HEK293T (cell line): ENCODE data around the gene APP.

Source experiments
- CTCF ChIA-PET: fragments of 350-600 bp; formaldehyde crosslinking; extraction: SDS; loops from one replicate; lab custom pipeline; 2021; ENCODE audit warnings: antibody characterized with exemption, inconsistent platforms; lab: Yijun Ruan, JAX
- POLR2A ChIA-PET: fragments of 350-600 bp; formaldehyde crosslinking; extraction: SDS; loops from one replicate; lab custom pipeline; 2020; ENCODE audit warnings: antibody characterized with exemption, inconsistent platforms; lab: Yijun Ruan, JAX
- DNase-seq: peaks from one replicate; pipeline ENCODE4 v3.0.0; 2012; ENCODE audit warnings: mixed read lengths; ENCODE audit errors: extremely low spot score
- ARNT ChIP-seq: fragments of 450-650 bp; IDR thresholded peaks from 2 replicates; pipeline ENCODE4 v1.6.1; 2017; ENCODE audit warnings: mild to moderate bottlenecking
- BHLHE40 ChIP-seq: fragments of 450-650 bp; IDR thresholded peaks from 2 replicates; pipeline ENCODE4 v1.6.1; 2016; ENCODE audit warnings: mild to moderate bottlenecking, moderate library complexity, borderline replicate concordance
- CTBP1 ChIP-seq: fragments of 450-650 bp; IDR thresholded peaks from 2 replicates; pipeline ENCODE4 v1.6.1; 2016; ENCODE audit warnings: borderline replicate concordance
- ELF4 ChIP-seq: fragments of 450-650 bp; IDR thresholded peaks from 2 replicates; pipeline ENCODE4 v1.6.1; 2017; ENCODE audit warnings: antibody characterized with exemption
- FOXA1 ChIP-seq: fragments of 450-650 bp; IDR thresholded peaks from 2 replicates; pipeline ENCODE4 v1.6.1; 2016; ENCODE audit warnings: mild to moderate bottlenecking
- FOXK2 ChIP-seq: fragments of 450-650 bp; IDR thresholded peaks from 2 replicates; pipeline ENCODE4 v1.6.1; 2016; ENCODE audit warnings: mild to moderate bottlenecking
- FOXM1 ChIP-seq: fragments of 450-650 bp; IDR thresholded peaks from 2 replicates; pipeline ENCODE4 v1.6.1; 2017; ENCODE audit warnings: mild to moderate bottlenecking, borderline replicate concordance
- HDGF ChIP-seq: fragments of 450-650 bp; IDR thresholded peaks from 2 replicates; pipeline ENCODE4 v1.6.1; 2017; ENCODE audit warnings: antibody characterized with exemption, borderline replicate concordance
- L3MBTL2 ChIP-seq: fragments of 450-650 bp; conservative IDR thresholded peaks from 2 replicates; pipeline ENCODE4 v1.6.1; 2016; ENCODE audit warnings: mild to moderate bottlenecking
- LEF1 ChIP-seq: fragments of 450-650 bp; IDR thresholded peaks from 2 replicates; pipeline ENCODE4 v1.6.1; 2017; ENCODE audit warnings: mild to moderate bottlenecking, borderline replicate concordance
- NFRKB ChIP-seq: fragments of 450-650 bp; IDR thresholded peaks from 2 replicates; pipeline ENCODE4 v1.6.1; 2016; ENCODE audit warnings: mild to moderate bottlenecking, moderate library complexity
- SP1 ChIP-seq: fragments of 450-650 bp; IDR thresholded peaks from 2 replicates; pipeline ENCODE4 v1.6.1; 2017
- SUZ12 ChIP-seq: fragments of 450-650 bp; IDR thresholded peaks from 2 replicates; pipeline ENCODE4 v1.6.1; 2016; ENCODE audit warnings: mild to moderate bottlenecking
- TARDBP ChIP-seq: fragments of 450-650 bp; IDR thresholded peaks from 2 replicates; pipeline ENCODE4 v1.6.1; 2016
- ZNF384 ChIP-seq: fragments of 450-650 bp; IDR thresholded peaks from 2 replicates; pipeline ENCODE4 v1.6.1; 2016
- TF ChIP-seq, protein P1 (sequence below): fragments of 450-650 bp; IDR thresholded peaks from 2 replicates; pipeline ENCODE4 v1.6.1; 2016

The APP gene

DNA sequence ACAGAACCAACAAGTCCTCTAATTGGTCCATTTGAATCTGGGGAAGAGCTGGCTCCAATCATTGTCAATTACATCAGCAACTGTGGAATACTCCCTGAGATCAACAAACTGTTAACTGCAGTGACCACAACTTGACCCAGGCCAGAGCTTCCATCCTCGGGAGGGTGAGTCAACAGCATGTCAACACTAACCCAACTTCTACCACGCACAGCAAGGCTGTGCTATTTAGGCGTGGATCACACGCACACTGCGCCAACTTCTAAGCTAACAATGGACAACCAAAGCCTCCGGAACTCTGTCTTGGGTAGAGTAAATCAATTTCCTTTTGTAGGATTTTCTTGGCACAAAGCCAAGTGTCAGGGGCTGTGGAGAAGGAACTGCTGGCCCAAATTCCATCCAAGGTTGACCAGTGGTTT, 30.4 kb downstream of the APP start:
- POLR2A ChIA-PET = no interaction called here
- peak; percentile 21 for DNase-seq
- TF ChIP-seq FOXA1 (no peak), SP1 (no peak), TARDBP (no peak), ZNF384 (no peak), NFRKB (no peak), LEF1 (no peak), FOXM1 (no peak), L3MBTL2 (no peak), BHLHE40 (no peak), CTBP1 (no peak), ELF4 (no peak)

DNA sequence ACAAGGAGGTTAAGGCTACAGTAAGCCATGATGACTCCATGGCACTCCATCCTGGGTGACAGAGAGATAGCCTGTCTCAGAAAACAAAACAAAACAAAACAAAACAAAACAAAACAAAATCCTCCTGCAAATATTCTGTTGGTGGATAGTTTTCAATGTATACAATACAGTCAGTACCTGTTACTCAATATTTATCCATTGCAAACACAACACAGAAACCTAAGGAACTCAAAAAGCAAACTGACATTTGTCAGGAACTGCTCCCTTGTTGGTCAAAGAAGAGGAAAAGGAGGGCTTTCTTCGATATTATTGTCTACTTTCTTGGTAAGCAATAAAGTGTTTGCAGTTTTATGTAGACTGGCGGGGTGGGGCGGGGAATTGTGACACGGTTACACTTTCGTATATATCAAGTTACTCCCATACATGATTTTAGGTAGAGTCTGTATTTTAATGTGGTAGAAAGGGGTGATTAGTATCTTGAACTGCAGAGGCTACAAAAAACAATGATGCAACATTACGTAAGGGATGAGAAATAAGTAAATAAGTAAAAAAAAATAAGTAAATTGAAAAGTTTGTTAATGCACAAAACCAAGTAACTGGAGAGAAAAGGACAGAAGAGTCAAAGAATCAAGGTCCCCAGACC, 31.8 kb downstream of the APP start:
- CTCF ChIA-PET = no interaction called here
- POLR2A ChIA-PET = no interaction called here

More for the DNA sequence above, 30.4 kb downstream of the APP start:
- CTCF ChIA-PET = interaction anchor here (0.7 kb wide), 1 partner anchor 529 kb away, joined by 4 read pairs; no protein-coding TSS in a partner anchor

DNA sequence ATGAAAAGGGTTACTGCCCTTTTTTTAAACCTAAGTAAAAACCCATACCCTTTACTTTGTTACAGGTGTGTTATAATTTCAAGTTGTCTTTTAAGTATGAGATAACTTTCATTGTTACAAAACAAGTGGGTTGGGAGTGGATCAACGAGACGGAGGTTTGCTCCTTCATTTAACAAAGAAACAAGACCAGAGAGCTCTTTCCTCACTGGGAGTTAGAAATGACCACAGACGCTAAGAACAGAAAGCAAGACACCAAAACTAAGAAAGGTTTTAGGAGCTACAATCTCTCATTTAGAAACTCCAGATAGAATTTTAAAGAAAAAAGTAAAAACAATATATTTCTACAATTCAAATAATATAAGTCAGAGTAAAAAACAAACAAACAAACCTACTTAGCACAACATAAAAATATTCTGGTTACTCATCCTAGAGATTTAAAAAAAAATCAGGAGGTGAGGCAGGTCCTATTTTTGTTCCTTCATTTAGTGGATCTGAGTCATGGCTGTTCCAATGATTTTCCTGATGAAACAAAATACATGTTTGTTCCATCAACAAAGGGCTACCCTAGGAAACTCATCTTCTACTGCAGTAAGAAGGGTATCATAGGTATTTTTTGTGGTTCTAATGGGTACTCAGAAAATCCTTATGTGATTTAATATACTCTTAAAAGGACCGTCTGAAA, 33.0 kb downstream of the APP start:
- TF ChIP-seq HDGF (no peak), ARNT (no peak), FOXK2 (no peak), L3MBTL2 (no peak), ELF4 (no peak), FOXA1 (no peak), FOXM1 (no peak), TARDBP (no peak), SP1 (no peak), SUZ12 (no peak), ZNF384 (no peak), LEF1 (no peak), CTBP1 (no peak)
- TF ChIP-seq, protein P1, sequence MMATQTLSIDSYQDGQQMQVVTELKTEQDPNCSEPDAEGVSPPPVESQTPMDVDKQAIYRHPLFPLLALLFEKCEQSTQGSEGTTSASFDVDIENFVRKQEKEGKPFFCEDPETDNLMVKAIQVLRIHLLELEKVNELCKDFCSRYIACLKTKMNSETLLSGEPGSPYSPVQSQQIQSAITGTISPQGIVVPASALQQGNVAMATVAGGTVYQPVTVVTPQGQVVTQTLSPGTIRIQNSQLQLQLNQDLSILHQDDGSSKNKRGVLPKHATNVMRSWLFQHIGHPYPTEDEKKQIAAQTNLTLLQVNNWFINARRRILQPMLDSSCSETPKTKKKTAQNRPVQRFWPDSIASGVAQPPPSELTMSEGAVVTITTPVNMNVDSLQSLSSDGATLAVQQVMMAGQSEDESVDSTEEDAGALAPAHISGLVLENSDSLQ = no peak
- ChIA-PET POLR2A (no interaction called here), CTCF (no interaction called here)
- DNase-seq = no peak

More for the DNA sequence above, 31.8 kb downstream of the APP start:
- no peak for DNase-seq
- TF ChIP-seq ELF4 (no peak), FOXM1 (no peak), CTBP1 (no peak), L3MBTL2 (no peak), SP1 (no peak)

DNA sequence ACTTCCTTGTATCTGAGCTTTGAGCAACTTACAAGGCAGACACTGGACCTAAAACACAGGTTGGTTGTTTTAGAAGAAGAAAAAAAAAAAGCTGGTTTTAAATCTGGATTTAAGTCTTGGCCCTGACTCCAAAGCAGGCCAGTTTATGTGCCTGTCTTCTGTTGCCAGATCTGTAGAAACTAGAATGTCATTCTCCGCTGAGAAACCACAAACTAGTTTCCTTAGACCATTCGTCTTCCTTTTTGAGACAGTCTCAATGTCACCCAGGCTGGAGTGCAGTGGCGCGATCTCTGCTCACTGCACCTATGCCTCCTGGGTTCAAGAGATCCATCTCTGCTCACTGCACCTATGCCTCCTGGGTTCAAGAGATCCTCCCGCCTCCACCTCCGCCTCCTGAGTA, 33.9 kb downstream of the APP start:
- no peak for TF ChIP-seq ZNF384
- no peak for TF ChIP-seq FOXM1
- TF ChIP-seq HDGF = no peak
- TF ChIP-seq ARNT = no peak
- TF ChIP-seq FOXK2 = no peak
- TF ChIP-seq CTBP1 = no peak
- TF ChIP-seq LEF1 = no peak
- TF ChIP-seq BHLHE40 = no peak
- no peak for TF ChIP-seq TARDBP
- no peak for TF ChIP-seq ELF4
- no peak for TF ChIP-seq FOXA1
- TF ChIP-seq L3MBTL2 = no peak
- TF ChIP-seq SUZ12 = no peak
- TF ChIP-seq, protein P1 = no peak
- no peak for TF ChIP-seq SP1
- TF ChIP-seq NFRKB = no peak
- ChIA-PET CTCF (no interaction called here), POLR2A (no interaction called here)
- DNase-seq = no peak

DNA sequence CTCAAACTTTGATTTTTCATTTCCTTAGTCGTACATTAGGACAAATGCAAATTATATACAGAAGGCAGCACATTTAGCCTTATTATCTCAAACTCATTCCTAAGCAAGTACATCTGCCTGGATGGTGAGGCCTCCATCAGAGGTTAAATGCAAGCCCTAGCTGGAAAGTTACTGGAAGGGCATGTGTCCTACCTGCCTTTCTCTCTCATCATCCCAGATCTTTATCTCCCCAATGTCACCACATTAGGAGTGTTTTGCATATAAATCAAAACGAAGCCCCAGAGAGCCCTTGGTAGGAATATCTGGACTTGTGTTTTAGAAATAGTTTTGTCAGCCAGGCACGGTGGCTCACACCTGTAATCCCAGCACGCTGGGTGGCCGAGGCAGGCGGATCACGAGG, 35.0 kb downstream of the APP start:
- TF ChIP-seq FOXA1 = no peak
- TF ChIP-seq ELF4 = no peak
- TF ChIP-seq SP1 = no peak
- no peak for TF ChIP-seq SUZ12
- TF ChIP-seq FOXK2 = no peak
- no peak for TF ChIP-seq HDGF
- TF ChIP-seq LEF1 = no peak
- no peak for TF ChIP-seq BHLHE40
- no peak for TF ChIP-seq L3MBTL2
- no peak for TF ChIP-seq TARDBP
- TF ChIP-seq NFRKB = no peak
- no peak for TF ChIP-seq CTBP1
- TF ChIP-seq, protein P1 = no peak
- TF ChIP-seq ZNF384 = no peak
- TF ChIP-seq ARNT = no peak
- POLR2A ChIA-PET = no interaction called here
- CTCF ChIA-PET = no interaction called here
- no peak for DNase-seq
